HepG2 (cell line): ENCODE measurements around the gene ZDHHC13.

Experiments
- CTCF ChIP-seq: sonication (generic); formaldehyde crosslinking; IDR thresholded peaks from 2 replicates; pipeline ENCODE4 v1.5.0; 2020; ENCODE audit warnings: mild to moderate bottlenecking, missing genetic modification reagents, moderate library complexity
- GMEB2 ChIP-seq: IDR thresholded peaks from 2 replicates; pipeline ENCODE4 v1.6.1; 2016; ENCODE audit warnings: missing biosample characterization, missing genetic modification reagents, low read depth
- HDAC1 ChIP-seq: sonication (generic); formaldehyde crosslinking; IDR thresholded peaks from 2 replicates; pipeline ENCODE4 v1.5.1; 2020; ENCODE audit warnings: mild to moderate bottlenecking, missing genetic modification reagents
- HNRNPLL ChIP-seq: fragments of 200-400 bp; formaldehyde crosslinking; IDR thresholded peaks from 2 replicates; pipeline ENCODE4 v1.6.1; 2017; ENCODE audit warnings: mild to moderate bottlenecking, low read depth, low read length; ENCODE audit not compliant: poor library complexity, severe bottlenecking
- NCOA2 ChIP-seq: sonication (generic); formaldehyde crosslinking; IDR thresholded peaks from 2 replicates; pipeline ENCODE4 v1.8.0; 2022; ENCODE audit warnings: inconsistent platforms
- NFE2 ChIP-seq: sonication (generic); formaldehyde crosslinking; IDR thresholded peaks from 2 replicates; pipeline ENCODE4 v1.4.0; 2020; ENCODE audit warnings: missing genetic modification reagents
- NR2F1 ChIP-seq, 2 experiments: fragments of 450-650 bp in 1 of 2; formaldehyde crosslinking in 1 of 2; IDR thresholded peaks; 2 replicates each; pipeline versions ENCODE4 v1.5.0 to v1.6.1; 2016 to 2020; ENCODE audit warnings: mild to moderate bottlenecking in 1 of 2, missing compliant biosample characterization in 1 of 2, missing genetic modification reagents in 1 of 2, moderate library complexity in 1 of 2
- RFX5 ChIP-seq: IDR thresholded peaks from 2 replicates; pipeline ENCODE4 v1.6.1; 2011; ENCODE audit warnings: low read depth, low read length, improper control_type of control experiment
- RNF2 ChIP-seq: fragments of 450-650 bp; conservative IDR thresholded peaks from 2 replicates; pipeline ENCODE4 v1.6.1; 2016; ENCODE audit warnings: low read depth
- USF2 ChIP-seq, 2 experiments: sonication (generic) in 1 of 2; formaldehyde crosslinking in 1 of 2; IDR thresholded peaks; 2 replicates each; pipeline versions ENCODE4 v1.5.1 to v1.6.1; 2011 to 2020; ENCODE audit warnings: borderline replicate concordance in 1 of 2, low read depth in 1 of 2, low read length in 1 of 2, mild to moderate bottlenecking in 1 of 2, missing genetic modification reagents in 1 of 2, moderate library complexity in 1 of 2
- ZNF224 ChIP-seq: sonication (generic); formaldehyde crosslinking; IDR thresholded peaks from 2 replicates; pipeline ENCODE4 v1.5.0; 2020; ENCODE audit warnings: mild to moderate bottlenecking, missing genetic modification reagents
- ZNF225 ChIP-seq: sonication (generic); formaldehyde crosslinking; IDR thresholded peaks from 2 replicates; pipeline ENCODE4 v1.4.0; 2020; ENCODE audit warnings: mild to moderate bottlenecking, missing genetic modification reagents
- ZNF33A ChIP-seq: sonication (generic); formaldehyde crosslinking; IDR thresholded peaks from 2 replicates; pipeline ENCODE4 v1.5.1; 2020; ENCODE audit warnings: missing genetic modification reagents, mild to moderate bottlenecking, moderate library complexity, borderline replicate concordance
- ZNF562 ChIP-seq: sonication (generic); formaldehyde crosslinking; IDR thresholded peaks from 2 replicates; pipeline ENCODE4 v1.8.0; 2022; ENCODE audit warnings: missing genetic modification reagents, borderline replicate concordance

- TF ChIP-seq GMEB2 (CRISPR knock-in tag) (no peak), RFX5 (no peak), CTCF (CRISPR knock-in tag) (no peak), HDAC1 (CRISPR knock-in tag) (no peak), ZNF33A (CRISPR knock-in tag) (no peak), NFE2 (CRISPR knock-in tag) (no peak), NCOA2 (CRISPR knock-in tag) (no peak), USF2 (IDR thresholded peaks at IDR 0.05; ENCODE audit: low read depth, low read length) (no peak), USF2 (CRISPR knock-in tag; IDR thresholded peaks at IDR 0.05; ENCODE audit: borderline replicate concordance) (no peak), HNRNPLL (no peak), ZNF224 (CRISPR knock-in tag) (no peak), ZNF562 (CRISPR knock-in tag) (no peak), RNF2 (no peak), NR2F1 (CRISPR knock-in tag; IDR thresholded peaks at IDR 0.05) (no peak), ZNF225 (CRISPR knock-in tag) (no peak)
Measured at GRCh38 chr11:19107125-19107524, 9.8 kb upstream of the ZDHHC13 start.
